ENCODE data around the gene OR2L13.

Gene OR2L13

DNA sequence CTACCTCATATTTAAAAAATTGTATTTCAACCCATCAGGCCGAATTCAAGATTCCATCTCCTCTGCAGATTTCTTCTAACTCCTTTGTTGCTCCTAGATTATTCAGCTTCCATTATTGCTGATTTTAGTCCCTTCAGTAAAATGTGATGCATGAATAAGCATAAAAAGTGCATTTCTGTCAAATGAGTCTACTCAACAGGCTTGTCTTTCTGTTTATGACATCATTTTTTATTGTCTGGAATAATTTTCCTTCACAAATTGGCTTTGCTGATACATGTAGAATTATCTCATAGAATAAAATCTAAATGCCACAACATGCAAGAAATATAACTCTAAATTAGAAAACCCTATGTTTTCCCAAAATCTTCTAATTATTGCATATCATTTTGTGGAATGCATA lies 48.3 kb downstream of the OR2L13 start:
- Mint-ChIP-seq H3K9me3 (peaks cover 23% of the 10 kb centered on the region), H3K4me3 (no peak overlapping the region), H3K36me3 (no peaks in the 10 kb centered on the region), H3K27ac (no peak overlapping the region), H3K27me3 (no peaks in the 10 kb centered on the region), H3K4me1 (no peaks in the 10 kb centered on the region)
- CTCF ChIA-PET, result no interaction called here
- DNase-seq, result no peak

DNA sequence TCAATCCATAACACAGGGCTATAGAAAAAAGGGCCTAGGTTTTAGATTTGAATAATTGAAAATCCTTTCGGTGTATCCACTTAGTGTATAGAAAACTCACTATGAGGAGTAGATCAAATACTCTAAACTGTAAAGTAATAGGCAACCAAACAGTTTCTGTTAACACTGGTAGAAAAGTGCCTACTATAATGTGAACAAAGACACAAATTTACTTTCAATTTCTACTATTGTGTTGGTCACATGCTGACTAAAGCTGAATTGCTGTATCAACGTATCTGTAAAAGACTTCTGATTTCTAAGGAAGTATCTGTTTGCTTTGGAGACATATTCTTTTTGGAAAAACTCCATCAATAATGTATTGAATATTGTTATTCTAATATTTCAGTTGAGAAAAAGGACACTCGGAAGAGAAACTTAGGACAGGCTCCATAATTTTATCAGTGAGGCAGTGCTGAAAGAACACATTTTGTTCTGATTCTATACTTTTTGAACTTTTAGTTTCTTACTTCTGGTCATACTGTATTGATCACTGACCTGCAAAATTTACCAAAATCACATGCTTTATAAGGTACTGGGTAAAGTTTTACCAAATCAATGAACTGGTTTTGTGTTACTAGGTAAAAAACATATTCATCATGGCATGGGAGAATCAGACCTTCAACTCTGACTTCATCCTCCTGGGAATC lies 49.7 kb downstream of the OR2L13 start, which contains the start of gene OR2M5:
TSS of gene OR2M5 (plus strand) at position 636 of the 686 bp plus-strand sequence. CDS start at position 636, 0 bp downstream.
- no peaks in the 10 kb centered on the region for H3K36me3 Mint-ChIP-seq
- no peak within 1 kb of the TSS for H3K27ac Mint-ChIP-seq
- DNase-seq, result no peak
- CTCF ChIA-PET, result no interaction called here
- no peaks in the 10 kb centered on the region for H3K27me3 Mint-ChIP-seq
- H3K9me3 Mint-ChIP-seq, result peaks cover 25% of the 10 kb centered on the region
- H3K4me3 Mint-ChIP-seq, result no peak within 1 kb of the TSS
- no peaks in the 10 kb centered on the region for H3K4me1 Mint-ChIP-seq

Measured in activated naive CD4-positive, alpha-beta T cell treated with anti-CD3 and anti-CD28 coated beads, Interleukin-2, amount 10 ng/mL, durations not matched to agents 7 days and 5 days (primary cell).